Measurements from ENCODE around the gene RNU2-1.
"Not testable (repeated sequence)": the region's sequence is repeated elsewhere in the genome, so short reads cannot be mapped to it uniquely, and the experiment has no call there.

RNU2-1 gene

GRCh38 chr17:43233877-43234276 lies at the start of gene RNU2-1:
Gene RNU2-1, minus strand, starts transcription at chr17:43233977.
- not testable (repeated sequence) for DNase-seq

GRCh38 chr17:43272914-43273313 lies 39.1 kb upstream of the RNU2-1 start:
- not testable (repeated sequence) for DNase-seq

- DNase-seq = not testable (repeated sequence)
These were observed 38.7 kb upstream of the RNU2-1 start for GRCh38 chr17:43272483-43272882.

GRCh38 chr17:43270552-43271504 lies 37.1 kb upstream of the RNU2-1 start:
- not testable (repeated sequence) for DNase-seq

- DNase-seq = not testable (repeated sequence)
These were observed 12.7 kb upstream of the RNU2-1 start for GRCh38 chr17:43246456-43246855.

GRCh38 chr17:43240596-43241352 lies 7.0 kb upstream of the RNU2-1 start:
- not testable (repeated sequence) for DNase-seq

GRCh38 chr17:43239597-43239996 lies 5.8 kb upstream of the RNU2-1 start:
- not testable (repeated sequence) for DNase-seq

- DNase-seq = not testable (repeated sequence)
These were observed 514 bp downstream of the RNU2-1 start for GRCh38 chr17:43233263-43233662.

- not testable (repeated sequence) for DNase-seq
These were observed 1.6 kb downstream of the RNU2-1 start for GRCh38 chr17:43232021-43232699.

GRCh38 chr17:43231205-43232020 lies 2.4 kb downstream of the RNU2-1 start:
- DNase-seq = not testable (repeated sequence)

- DNase-seq = not testable (repeated sequence)
These were observed 5.6 kb downstream of the RNU2-1 start, which contains the start of gene CCDC200 for GRCh38 chr17:43228020-43228782. Gene CCDC200, minus strand, starts transcription at chr17:43228623. Its CDS starts 69 bp downstream, at chr17:43228554.

- no peak for DNase-seq
These were observed 7.4 kb downstream of the RNU2-1 start for GRCh38 chr17:43226393-43226792.

- no peak for DNase-seq
These were observed 9.6 kb downstream of the RNU2-1 start for GRCh38 chr17:43224146-43224705.

- no peak for DNase-seq
These were observed 13.2 kb downstream of the RNU2-1 start for GRCh38 chr17:43220511-43221125.

- DNase-seq = no peak
These were observed 13.9 kb downstream of the RNU2-1 start for GRCh38 chr17:43219746-43220380.

- DNase-seq = no peak
These were observed 14.8 kb downstream of the RNU2-1 start for GRCh38 chr17:43219001-43219400.

GRCh38 chr17:43217614-43218087 lies 16.1 kb downstream of the RNU2-1 start:
- no peak for DNase-seq

- no peak for DNase-seq
These were observed 16.8 kb downstream of the RNU2-1 start for GRCh38 chr17:43216762-43217613.

- DNase-seq = no peak
These were observed 17.4 kb downstream of the RNU2-1 start for GRCh38 chr17:43216369-43216761.

Data from NCI-H524 treated with DMSO at 0.1 percent for 48 hours (cell line).